ENCODE results near the gene STAB2.

Gene STAB2

GRCh38 chr12:103802586-103802886 is 215.5 kb downstream of the STAB2 start:
- TF ChIP-seq CTCF (IDR thresholded peaks at IDR 0.05; ENCODE audit: low read depth, low read length) (no peak), EZH2phosphoT487 (IDR thresholded peaks at IDR 0.05; ENCODE audit: low read depth) (no peak)
- Histone ChIP-seq H3K79me2 (ENCODE audit: low read length) (no peaks in the 10 kb centered on the region), H3K36me3 (replicated peaks; ENCODE audit: low read depth, low read length) (peaks cover 5% of the 10 kb centered on the region), H3K9ac (ENCODE audit: low read length) (no peak overlapping the region), H2AFZ (ENCODE audit: low read depth, low read length) (no peak overlapping the region), H3K4me2 (ENCODE audit: low read length) (no peak overlapping the region), H3K27ac (ENCODE audit: low read length) (no peak overlapping the region), H3K4me3 (ENCODE audit: low read length) (no peak overlapping the region), H4K20me1 (ENCODE audit: insufficient read depth, low read length) (peaks cover 4% of the 10 kb centered on the region; the same call in 1 of the 2 replicates), H3K4me1 (ENCODE audit: low read length) (peaks cover 6% of the 10 kb centered on the region; the same call in 1 of the 2 replicates), H3K27me3 (ENCODE audit: low read depth, low read length) (no peaks in the 10 kb centered on the region), H3K9me3 (ENCODE audit: insufficient read depth, low read length) (no peaks in the 10 kb centered on the region)

GRCh38 chr12:103803847-103804246 is 216.8 kb downstream of the STAB2 start:
- Histone ChIP-seq H3K4me2 (ENCODE audit: low read length) (no peak overlapping the region), H2AFZ (ENCODE audit: low read depth, low read length) (no peak overlapping the region), H3K9ac (ENCODE audit: low read length) (no peak overlapping the region), H3K4me3 (ENCODE audit: low read length) (no peak overlapping the region), H4K20me1 (ENCODE audit: insufficient read depth, low read length) (peaks cover 4% of the 10 kb centered on the region; the same call in 1 of the 2 replicates), H3K36me3 (replicated peaks; ENCODE audit: low read depth, low read length) (peaks cover 5% of the 10 kb centered on the region), H3K4me1 (ENCODE audit: low read length) (peaks cover 5% of the 10 kb centered on the region; the same call in 1 of the 2 replicates), H3K9me3 (ENCODE audit: insufficient read depth, low read length) (no peaks in the 10 kb centered on the region), H3K79me2 (ENCODE audit: low read length) (no peaks in the 10 kb centered on the region), H3K27me3 (ENCODE audit: low read depth, low read length) (no peaks in the 10 kb centered on the region), H3K27ac (ENCODE audit: low read length) (no peak overlapping the region)
- no peak for TF ChIP-seq EZH2phosphoT487 (IDR thresholded peaks at IDR 0.05; ENCODE audit: low read depth)
- TF ChIP-seq CTCF (IDR thresholded peaks at IDR 0.05; ENCODE audit: low read depth, low read length): no peak

GRCh38 chr12:103805655-103806360 is 218.7 kb downstream of the STAB2 start:
- Histone ChIP-seq H3K79me2 (ENCODE audit: low read length) (no peaks in the 10 kb centered on the region), H3K27ac (ENCODE audit: low read length) (no peak overlapping the region), H3K36me3 (replicated peaks; ENCODE audit: low read depth, low read length) (peaks cover 8% of the 10 kb centered on the region), H3K9ac (ENCODE audit: low read length) (no peak overlapping the region), H3K4me2 (ENCODE audit: low read length) (no peak overlapping the region), H2AFZ (ENCODE audit: low read depth, low read length) (no peak overlapping the region), H3K27me3 (ENCODE audit: low read depth, low read length) (no peaks in the 10 kb centered on the region), H3K4me1 (ENCODE audit: low read length) (peaks cover 5% of the 10 kb centered on the region; the same call in 1 of the 2 replicates), H3K4me3 (ENCODE audit: low read length) (no peak overlapping the region), H4K20me1 (ENCODE audit: insufficient read depth, low read length) (peaks cover 4% of the 10 kb centered on the region; the same call in 1 of the 2 replicates), H3K9me3 (ENCODE audit: insufficient read depth, low read length) (no peaks in the 10 kb centered on the region)
- no peak for TF ChIP-seq CTCF (IDR thresholded peaks at IDR 0.05; ENCODE audit: low read depth, low read length)

- Histone ChIP-seq H3K4me2 (ENCODE audit: low read length) (no peak overlapping the region), H3K36me3 (replicated peaks; ENCODE audit: low read depth, low read length) (peaks cover 8% of the 10 kb centered on the region), H3K4me1 (ENCODE audit: low read length) (peaks cover 5% of the 10 kb centered on the region; the same call in 1 of the 2 replicates), H3K9me3 (ENCODE audit: insufficient read depth, low read length) (no peaks in the 10 kb centered on the region), H3K4me3 (ENCODE audit: low read length) (no peak overlapping the region), H3K27ac (ENCODE audit: low read length) (no peak overlapping the region), H3K27me3 (ENCODE audit: low read depth, low read length) (no peaks in the 10 kb centered on the region), H3K9ac (ENCODE audit: low read length) (no peak overlapping the region), H2AFZ (ENCODE audit: low read depth, low read length) (no peak overlapping the region), H3K79me2 (ENCODE audit: low read length) (no peaks in the 10 kb centered on the region), H4K20me1 (ENCODE audit: insufficient read depth, low read length) (peaks cover 4% of the 10 kb centered on the region; the same call in 1 of the 2 replicates)
- TF ChIP-seq CTCF (IDR thresholded peaks at IDR 0.05; ENCODE audit: low read depth, low read length) (no peak), EZH2phosphoT487 (IDR thresholded peaks at IDR 0.05; ENCODE audit: low read depth) (no peak)
Measured at GRCh38 chr12:103806803-103807202, 219.7 kb downstream of the STAB2 start.
